MCF 10A (cell line): ENCODE measurements around the gene SMG6. TPM values are rescaled to one million over a fixed set of nuclear protein-coding genes. Genes with fewer than 3 reads are reported as not detected.
"Not testable (repeated sequence)": the region's sequence is repeated elsewhere in the genome, so short reads cannot be mapped to it uniquely, and the experiment has no call there.

Experiments
- BruUV-seq: library from RNA; stranded (reverse); fragments of 400-500 nt; replicated peaks from 2 replicates; lab custom pipeline; 2021; lab: Mats Ljungman, UMichigan
- CTCF ChIA-PET: fragments of 300-600 bp; sonication (Branson Sonifier 250); formaldehyde crosslinking; extraction: SDS; loops from one replicate; lab custom pipeline; 2021; ENCODE audit warnings: antibody characterized with exemption, inconsistent platforms; lab: Yijun Ruan, JAX
- POLR2A ChIA-PET: fragments of 300-600, 350-650 bp; sonication (Branson Sonifier 250); formaldehyde crosslinking; extraction: SDS; loops from one replicate; lab custom pipeline; 2020; ENCODE audit warnings: antibody characterized with exemption, inconsistent platforms; lab: Yijun Ruan, JAX
- DNase-seq: peaks from one replicate; pipeline ENCODE4 v3.0.0-alpha.2; 2018; ENCODE audit not compliant: unreplicated experiment
- H3K27ac Mint-ChIP-seq: one replicate; pipeline ENCODE4 v1.8.0; 2022; ENCODE audit warnings: mild to moderate bottlenecking, low read depth, mixed read lengths; ENCODE audit not compliant: unreplicated experiment
- H3K27me3 Mint-ChIP-seq: one replicate; pipeline ENCODE4 v1.8.0; 2022; ENCODE audit warnings: mixed read lengths; ENCODE audit not compliant: insufficient read depth, unreplicated experiment
- H3K36me3 Mint-ChIP-seq: one replicate; pipeline ENCODE4 v1.8.0; 2022; ENCODE audit warnings: mild to moderate bottlenecking, moderate library complexity, mixed read lengths; ENCODE audit not compliant: insufficient read depth, unreplicated experiment
- H3K4me1 Mint-ChIP-seq: one replicate; pipeline ENCODE4 v1.8.0; 2022; ENCODE audit warnings: mixed read lengths; ENCODE audit not compliant: insufficient read depth, unreplicated experiment
- H3K4me3 Mint-ChIP-seq: one replicate; pipeline ENCODE4 v1.8.0; 2022; ENCODE audit warnings: mild to moderate bottlenecking, moderate library complexity, mixed read lengths; ENCODE audit not compliant: unreplicated experiment
- H3K9me3 Mint-ChIP-seq: one replicate; pipeline ENCODE4 v1.8.0; 2022; ENCODE audit warnings: mixed read lengths; ENCODE audit not compliant: unreplicated experiment
- CTCF ChIP-seq: fragments of 200-600 bp; IDR thresholded peaks from one replicate; pipeline ENCODE4 v1.8.0; 2022; ENCODE audit warnings: antibody characterized with exemption, mild to moderate bottlenecking; ENCODE audit not compliant: unreplicated experiment
- intact Hi-C: fragments of 100-400 bp; cut with micrococcal nuclease; formaldehyde crosslinking; loops from 2 replicates; pipeline ENCODE4 v1.14.1; 2022
- total RNA-seq: library from RNA; stranded (reverse); gene quantifications from 2 replicates; pipeline ENCODE4 v1.2.3, GENCODE V29; 2022

SMG6 gene
- total RNA-seq, 1 experiment from 2014 or later, result 17.0 TPM

- Mint-ChIP-seq H3K9me3 (no peaks in the 10 kb centered on the region), H3K36me3 (peaks cover 33% of the 10 kb centered on the region), H3K4me3 (no peak overlapping the region), H3K27me3 (no peaks in the 10 kb centered on the region), H3K4me1 (no peaks in the 10 kb centered on the region), H3K27ac (peak overlapping the region; percentile 47)
- POLR2A ChIA-PET, result no interaction called here
- CTCF ChIA-PET, result interaction anchor here (0.6 kb wide), 1 partner anchor 45 kb away, joined by 3 read pairs; no protein-coding TSS in a partner anchor
- TF ChIP-seq CTCF, result no peak
- intact Hi-C loops, result no loop called here
- no peak for DNase-seq
- BruUV-seq, result no TSS peak
Measured at GRCh38 chr17:2171702-2172076, 131.9 kb downstream of the SMG6 start.

GRCh38 chr17:2170023-2170422, 133.6 kb downstream of the SMG6 start:
- Mint-ChIP-seq H3K9me3 (no peaks in the 10 kb centered on the region), H3K4me1 (no peaks in the 10 kb centered on the region)

GRCh38 chr17:2165723-2166122, 137.9 kb downstream of the SMG6 start:
- DNase-seq, H3K27ac Mint-ChIP-seq, H3K4me3 Mint-ChIP-seq, H3K4me1 Mint-ChIP-seq, BruUV-seq, H3K27me3 Mint-ChIP-seq, intact Hi-C loops, H3K9me3 Mint-ChIP-seq: not testable (repeated sequence)
- ChIA-PET POLR2A (interaction anchor here (1.0 kb wide), 1 partner anchor 8 kb away, joined by 5 read pairs; no protein-coding TSS in a partner anchor), CTCF (interaction anchor here (0.6 to 0.8 kb wide), 2 partner anchors 12 to 110 kb away, joined by 3 to 4 read pairs; no protein-coding TSS in a partner anchor)
- H3K36me3 Mint-ChIP-seq, result peaks cover 37% of the 10 kb centered on the region

More at GRCh38 chr17:2170023-2170422, 133.6 kb downstream of the SMG6 start:
- Mint-ChIP-seq H3K27ac (no peak overlapping the region), H3K4me3 (no peak overlapping the region), H3K27me3 (no peaks in the 10 kb centered on the region), H3K36me3 (peaks cover 38% of the 10 kb centered on the region)
- CTCF ChIA-PET, result interaction anchor here (1.3 kb wide), 1 partner anchor 75 kb away, joined by 4 read pairs; no protein-coding TSS in a partner anchor
- intact Hi-C loops, result no loop called here
- POLR2A ChIA-PET, result no interaction called here
- DNase-seq, result peak; percentile 37
- BruUV-seq, result no TSS peak
- TF ChIP-seq CTCF, result peak; percentile 9

- Mint-ChIP-seq H3K27ac (peak overlapping the region; percentile 92), H3K4me1 (peaks cover 20% of the 10 kb centered on the region), H3K27me3 (no peaks in the 10 kb centered on the region), H3K9me3 (no peaks in the 10 kb centered on the region), H3K4me3 (no peak overlapping the region), H3K36me3 (peaks cover 25% of the 10 kb centered on the region)
- BruUV-seq, result no TSS peak
- intact Hi-C loops, result no loop called here
- ChIA-PET POLR2A (interaction anchor here (0.7 to 2.2 kb wide), 6 partner anchors 13 to 1787 kb away, joined by 3 to 11 read pairs (median 4); no protein-coding TSS in a partner anchor), CTCF (interaction anchor here (0.6 to 1.6 kb wide), 4 partner anchors 13 to 103 kb away, joined by 3 to 4 read pairs (median 3); no protein-coding TSS in a partner anchor)
- no peak for TF ChIP-seq CTCF
- no peak for DNase-seq
Measured at GRCh38 chr17:2158396-2158780, 145.2 kb downstream of the SMG6 start.
